GM21825 (cell line): Measurements from ENCODE around the gene ZNF546.
"Not testable (repeated sequence)": the region's sequence is repeated elsewhere in the genome, so short reads cannot be mapped to it uniquely, and the experiment has no call there.

Source experiments
- ATAC-seq: cut with Tn5 transposase; IDR thresholded peaks from one replicate; pipeline ENCODE4 v1.9.1; 2021; ENCODE audit warnings: mild to moderate bottlenecking, moderate library complexity; ENCODE audit not compliant: unreplicated experiment

ZNF546 gene

GRCh38 chr19:39996811-39997637 is at the start of gene ZNF546:
Gene ZNF546 (plus strand): TSS chr19:39997060. CDS start chr19:39998327, 1,267 bp downstream.
- peak; percentile 88 for ATAC-seq

GRCh38 chr19:39949026-39949747 is 47.7 kb upstream of the ZNF546 start:
- no peak for ATAC-seq

GRCh38 chr19:39951065-39951650 is 45.7 kb upstream of the ZNF546 start:
- ATAC-seq = no peak

GRCh38 chr19:39951686-39952085 is 45.2 kb upstream of the ZNF546 start:
- ATAC-seq = no peak

GRCh38 chr19:39953915-39954314 is 42.9 kb upstream of the ZNF546 start:
- no peak for ATAC-seq

GRCh38 chr19:39957886-39958285 is 39.0 kb upstream of the ZNF546 start:
- ATAC-seq = not testable (repeated sequence)

- not testable (repeated sequence) for ATAC-seq
These were observed 37.9 kb upstream of the ZNF546 start for GRCh38 chr19:39958942-39959341.

GRCh38 chr19:39959407-39959806 is 37.5 kb upstream of the ZNF546 start:
- not testable (repeated sequence) for ATAC-seq

- ATAC-seq = no peak
These were observed 33.0 kb upstream of the ZNF546 start for GRCh38 chr19:39963898-39964297.

- ATAC-seq = no peak
These were observed 30.2 kb upstream of the ZNF546 start for GRCh38 chr19:39966617-39967016.

GRCh38 chr19:39967561-39967960 is 29.3 kb upstream of the ZNF546 start:
- no peak for ATAC-seq

- ATAC-seq = no peak
These were observed 28.1 kb upstream of the ZNF546 start for GRCh38 chr19:39968789-39969188.

GRCh38 chr19:39969266-39969665 is 27.6 kb upstream of the ZNF546 start:
- ATAC-seq = no peak

- peak; percentile 4 for ATAC-seq
These were observed 27.0 kb upstream of the ZNF546 start for GRCh38 chr19:39969681-39970424.

- ATAC-seq = peak; percentile 17
These were observed 26.5 kb upstream of the ZNF546 start for GRCh38 chr19:39970425-39970674.

- peak; percentile 91 for ATAC-seq
These were observed 26.0 kb upstream of the ZNF546 start, which contains the start of gene PSMC4 for GRCh38 chr19:39970675-39971379. Gene PSMC4 (plus strand): TSS chr19:39971165. CDS start chr19:39971203, 38 bp downstream.

GRCh38 chr19:39971380-39972035 is 25.4 kb upstream of the ZNF546 start:
- no peak for ATAC-seq

- ATAC-seq = no peak
These were observed 22.3 kb upstream of the ZNF546 start for GRCh38 chr19:39974377-39975155.

- ATAC-seq = no peak
These were observed 14.0 kb upstream of the ZNF546 start for GRCh38 chr19:39982883-39983282.
